ENCODE data around the gene UBA6. TPM values are rescaled to one million over a fixed set of nuclear protein-coding genes. Genes with fewer than 3 reads are reported as not detected.

Gene UBA6
- total RNA-seq, 1 donor from 2014 or later = 85.7 TPM

- DNase-seq = no peak
- H3K4me3 Mint-ChIP-seq (ENCODE audit: unreplicated experiment) = no peak overlapping the region
- H3K27ac Mint-ChIP-seq (ENCODE audit: unreplicated experiment) = no peak overlapping the region
- H3K27me3 Mint-ChIP-seq (ENCODE audit: unreplicated experiment) = no peaks in the 10 kb centered on the region
- no peak for TF ChIP-seq CTCF (IDR thresholded peaks at IDR 0.05; ENCODE audit: partially characterized antibody, unreplicated experiment)
- H3K4me1 Mint-ChIP-seq (ENCODE audit: low read depth, unreplicated experiment) = no peaks in the 10 kb centered on the region
- H3K9me3 Mint-ChIP-seq (ENCODE audit: unreplicated experiment) = no peaks in the 10 kb centered on the region
- peaks cover 4% of the 10 kb centered on the region for H3K36me3 Mint-ChIP-seq (ENCODE audit: unreplicated experiment)
Observed at GRCh38 chr4:67721770-67722597, 21.0 kb upstream of the UBA6 start.

DNA sequence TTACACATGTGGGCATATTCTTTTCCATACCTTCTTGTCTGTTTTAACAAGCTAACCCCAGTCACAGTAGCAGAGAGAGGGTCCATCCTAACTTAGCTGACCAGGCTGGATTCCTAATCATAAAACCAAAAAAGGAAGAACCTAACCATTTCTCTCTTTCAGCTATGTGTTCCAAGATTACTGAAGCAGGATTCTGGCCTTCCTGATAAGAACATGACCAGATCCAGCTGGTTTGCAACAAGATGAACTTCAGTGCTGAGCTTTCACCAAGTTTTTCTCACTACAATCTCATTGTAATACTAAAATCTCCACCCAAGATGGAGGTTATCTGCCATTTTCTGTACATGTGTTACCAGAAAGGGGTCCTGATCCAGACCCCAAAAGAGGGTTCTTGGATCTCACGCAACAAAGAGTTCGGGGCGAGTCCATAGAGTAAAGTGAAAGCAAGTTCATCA is 20.4 kb upstream of the UBA6 start:
- H3K4me3 Mint-ChIP-seq (ENCODE audit: unreplicated experiment) = no peak overlapping the region
- no peak for TF ChIP-seq CTCF (IDR thresholded peaks at IDR 0.05; ENCODE audit: partially characterized antibody, unreplicated experiment)
- no peak for DNase-seq
- H3K27ac Mint-ChIP-seq (ENCODE audit: unreplicated experiment) = no peak overlapping the region
- no peaks in the 10 kb centered on the region for H3K27me3 Mint-ChIP-seq (ENCODE audit: unreplicated experiment)
- peaks cover 4% of the 10 kb centered on the region for H3K36me3 Mint-ChIP-seq (ENCODE audit: unreplicated experiment)
- H3K4me1 Mint-ChIP-seq (ENCODE audit: low read depth, unreplicated experiment) = no peaks in the 10 kb centered on the region
- H3K9me3 Mint-ChIP-seq (ENCODE audit: unreplicated experiment) = no peaks in the 10 kb centered on the region

DNA sequence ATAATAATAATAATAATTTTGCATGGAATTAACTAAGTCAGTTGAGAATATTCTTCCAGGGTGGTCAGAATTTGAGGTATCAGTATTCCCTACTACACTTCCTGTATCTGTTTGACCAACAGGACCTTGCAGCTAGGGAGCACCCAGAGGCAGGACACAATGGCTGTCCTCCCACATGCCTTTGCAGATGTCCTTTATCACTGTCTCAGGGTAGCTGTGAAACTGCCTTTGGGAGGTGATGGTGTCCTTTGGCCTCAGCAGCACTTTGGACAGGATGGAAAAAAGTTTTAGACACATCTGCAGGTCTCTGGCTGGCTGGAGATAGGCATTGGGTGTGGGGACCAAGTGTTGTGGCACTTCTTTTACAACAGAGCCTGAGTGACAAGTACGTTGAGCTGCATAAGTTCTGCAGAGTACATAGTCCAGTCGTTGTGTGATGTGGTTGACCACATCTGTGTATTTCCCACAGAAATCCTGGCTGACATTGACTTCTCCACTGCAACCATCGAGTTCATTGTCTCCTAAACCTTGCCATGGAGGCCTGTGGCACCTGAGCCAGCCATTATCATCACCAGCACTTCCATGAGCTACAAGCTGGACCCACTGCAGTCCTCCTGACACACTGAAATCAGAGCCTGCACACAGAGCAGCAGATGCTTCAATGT is 19.1 kb upstream of the UBA6 start:
- no peak for DNase-seq
- Mint-ChIP-seq H3K9me3 (ENCODE audit: unreplicated experiment) (no peaks in the 10 kb centered on the region), H3K4me1 (ENCODE audit: low read depth, unreplicated experiment) (no peaks in the 10 kb centered on the region), H3K27ac (ENCODE audit: unreplicated experiment) (no peak overlapping the region), H3K36me3 (ENCODE audit: unreplicated experiment) (peaks cover 4% of the 10 kb centered on the region), H3K27me3 (ENCODE audit: unreplicated experiment) (no peaks in the 10 kb centered on the region), H3K4me3 (ENCODE audit: unreplicated experiment) (no peak overlapping the region)
- TF ChIP-seq CTCF (IDR thresholded peaks at IDR 0.05; ENCODE audit: partially characterized antibody, unreplicated experiment) = no peak

GRCh38 chr4:67718848-67719247 is 17.9 kb upstream of the UBA6 start:
- Mint-ChIP-seq H3K4me3 (ENCODE audit: unreplicated experiment) (no peak overlapping the region), H3K4me1 (ENCODE audit: low read depth, unreplicated experiment) (peaks cover 2% of the 10 kb centered on the region), H3K9me3 (ENCODE audit: unreplicated experiment) (peaks cover 2% of the 10 kb centered on the region), H3K27ac (ENCODE audit: unreplicated experiment) (no peak overlapping the region), H3K27me3 (ENCODE audit: unreplicated experiment) (no peaks in the 10 kb centered on the region), H3K36me3 (ENCODE audit: unreplicated experiment) (peaks cover 4% of the 10 kb centered on the region)
- TF ChIP-seq CTCF (IDR thresholded peaks at IDR 0.05; ENCODE audit: partially characterized antibody, unreplicated experiment) = no peak
- DNase-seq = no peak

DNA sequence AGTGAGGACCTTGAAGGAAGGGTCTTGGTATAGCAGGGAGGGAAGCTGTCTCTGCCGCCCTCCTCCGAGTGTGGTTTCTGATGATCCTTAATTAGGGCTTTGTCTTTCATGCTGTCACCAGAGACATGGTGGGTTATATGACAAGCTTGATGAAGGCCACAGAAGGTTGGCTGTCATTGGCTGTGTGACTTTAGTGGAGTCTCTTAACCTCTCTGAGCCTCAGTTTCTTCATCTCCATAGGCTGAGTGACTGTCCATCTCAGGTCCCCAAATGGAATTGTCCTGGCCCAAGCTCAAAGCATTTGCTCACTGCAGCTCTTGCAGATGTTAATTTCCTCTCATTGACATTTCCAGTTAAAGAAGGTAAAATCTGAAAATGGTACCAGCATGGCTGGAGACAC is 16.6 kb upstream of the UBA6 start:
- H3K27me3 Mint-ChIP-seq (ENCODE audit: unreplicated experiment) = no peaks in the 10 kb centered on the region
- peaks cover 2% of the 10 kb centered on the region for H3K9me3 Mint-ChIP-seq (ENCODE audit: unreplicated experiment)
- H3K27ac Mint-ChIP-seq (ENCODE audit: unreplicated experiment) = no peak overlapping the region
- H3K4me3 Mint-ChIP-seq (ENCODE audit: unreplicated experiment) = no peak overlapping the region
- peaks cover 4% of the 10 kb centered on the region for H3K36me3 Mint-ChIP-seq (ENCODE audit: unreplicated experiment)
- DNase-seq = no peak
- no peak for TF ChIP-seq CTCF (IDR thresholded peaks at IDR 0.05; ENCODE audit: partially characterized antibody, unreplicated experiment)
- H3K4me1 Mint-ChIP-seq (ENCODE audit: low read depth, unreplicated experiment) = peaks cover 2% of the 10 kb centered on the region

All from glutamatergic neuron (in vitro differentiated cells).